CD4-positive, alpha-beta T cell treated with Interleukin-6 at 100 ng/mL for 8 hours (primary cell): Measurements from ENCODE around the gene STARD8.
"Not testable (repeated sequence)": the region's sequence is repeated elsewhere in the genome, so short reads cannot be mapped to it uniquely, and the experiment has no call there.

Experiments
- DNase-seq: peaks from one replicate; pipeline ENCODE4 v3.0.0-alpha.2; 2020; ENCODE audit warnings: mixed read lengths, low spot score

The STARD8 gene, protein sequence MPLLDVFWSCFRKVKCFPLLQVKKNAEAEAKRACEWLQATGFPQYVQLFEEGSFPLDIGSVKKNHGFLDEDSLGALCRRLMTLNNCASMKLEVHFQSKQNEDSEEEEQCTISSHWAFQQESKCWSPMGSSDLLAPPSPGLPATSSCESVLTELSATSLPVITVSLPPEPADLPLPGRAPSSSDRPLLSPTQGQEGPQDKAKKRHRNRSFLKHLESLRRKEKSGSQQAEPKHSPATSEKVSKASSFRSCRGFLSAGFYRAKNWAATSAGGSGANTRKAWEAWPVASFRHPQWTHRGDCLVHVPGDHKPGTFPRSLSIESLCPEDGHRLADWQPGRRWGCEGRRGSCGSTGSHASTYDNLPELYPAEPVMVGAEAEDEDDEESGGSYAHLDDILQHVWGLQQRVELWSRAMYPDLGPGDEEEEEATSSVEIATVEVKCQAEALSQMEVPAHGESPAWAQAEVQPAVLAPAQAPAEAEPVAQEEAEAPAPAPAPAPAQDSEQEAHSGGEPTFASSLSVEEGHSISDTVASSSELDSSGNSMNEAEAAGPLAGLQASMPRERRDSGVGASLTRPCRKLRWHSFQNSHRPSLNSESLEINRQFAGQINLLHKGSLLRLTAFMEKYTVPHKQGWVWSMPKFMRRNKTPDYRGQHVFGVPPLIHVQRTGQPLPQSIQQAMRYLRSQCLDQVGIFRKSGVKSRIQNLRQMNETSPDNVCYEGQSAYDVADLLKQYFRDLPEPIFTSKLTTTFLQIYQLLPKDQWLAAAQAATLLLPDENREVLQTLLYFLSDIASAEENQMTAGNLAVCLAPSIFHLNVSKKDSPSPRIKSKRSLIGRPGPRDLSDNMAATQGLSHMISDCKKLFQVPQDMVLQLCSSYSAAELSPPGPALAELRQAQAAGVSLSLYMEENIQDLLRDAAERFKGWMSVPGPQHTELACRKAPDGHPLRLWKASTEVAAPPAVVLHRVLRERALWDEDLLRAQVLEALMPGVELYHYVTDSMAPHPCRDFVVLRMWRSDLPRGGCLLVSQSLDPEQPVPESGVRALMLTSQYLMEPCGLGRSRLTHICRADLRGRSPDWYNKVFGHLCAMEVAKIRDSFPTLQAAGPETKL

GRCh38 chrX:68647156-68647957 lies at the start of gene STARD8:
TSS of gene STARD8 (plus strand) at chrX:68647666. CDS start at chrX:68647883, 217 bp downstream.
- DNase-seq = no peak

DNA sequence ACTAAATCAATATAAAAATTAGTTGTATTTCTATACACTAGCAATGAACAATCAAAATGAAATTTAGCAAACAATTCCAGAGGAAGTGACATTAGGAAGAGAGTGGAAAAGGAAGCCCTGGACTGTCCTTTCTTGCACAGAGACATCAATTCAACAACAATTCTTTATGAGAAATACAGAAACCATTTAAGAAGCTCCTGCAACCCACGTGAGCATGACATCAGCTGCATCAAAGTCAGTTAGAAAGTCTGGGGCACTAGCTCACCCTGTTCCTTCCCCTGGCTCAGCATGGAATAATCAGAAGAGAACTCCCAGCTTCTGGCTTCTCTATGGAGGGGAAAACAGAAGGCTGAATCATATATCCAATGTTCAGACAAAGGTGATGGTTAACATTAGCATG lies 48.6 kb upstream of the STARD8 start:
- DNase-seq = no peak

DNA sequence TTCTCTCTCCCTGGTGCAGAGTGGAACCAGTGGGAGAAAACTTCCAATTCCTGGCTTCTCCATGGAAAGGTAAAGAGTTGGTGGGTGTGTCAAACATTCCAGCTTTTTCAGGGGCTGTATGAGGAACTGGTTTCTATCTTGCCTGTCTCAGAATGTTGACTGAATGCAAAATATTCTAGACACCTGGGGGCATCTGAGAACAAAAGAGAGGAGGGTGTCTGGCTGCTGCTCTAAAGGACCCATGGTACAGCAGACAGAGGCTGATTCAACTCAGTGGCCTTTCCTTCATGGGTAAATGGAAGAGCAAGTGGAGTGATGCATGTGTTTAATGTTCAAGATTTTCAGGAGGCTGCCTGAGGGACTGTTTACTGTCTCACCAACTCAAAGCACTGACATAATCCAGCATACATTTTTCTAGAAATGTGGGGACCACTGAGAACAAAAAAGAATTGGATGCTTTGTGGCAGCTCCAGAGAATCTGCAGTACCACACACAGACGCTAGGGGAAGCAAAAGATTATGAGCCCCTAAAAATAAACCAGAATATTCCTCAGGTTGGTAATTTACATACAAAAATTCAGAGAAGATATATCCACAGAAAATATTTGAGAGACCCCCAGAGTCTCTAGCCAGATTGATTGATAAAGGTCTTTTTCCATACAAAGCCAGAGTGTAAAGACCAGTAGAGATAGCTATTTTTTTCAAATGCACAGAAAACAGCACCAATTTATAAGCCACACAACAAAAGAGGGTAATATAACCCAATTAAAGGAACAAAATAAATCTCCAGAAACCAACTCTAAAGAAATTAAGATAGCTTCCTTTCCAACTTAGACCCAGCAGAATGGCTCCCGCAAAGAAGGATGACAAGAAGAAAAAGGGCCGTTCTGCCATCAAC lies 48.0 kb upstream of the STARD8 start:
- no peak for DNase-seq

GRCh38 chrX:68604216-68604615 lies 43.2 kb upstream of the STARD8 start:
- DNase-seq = not testable (repeated sequence)

DNA sequence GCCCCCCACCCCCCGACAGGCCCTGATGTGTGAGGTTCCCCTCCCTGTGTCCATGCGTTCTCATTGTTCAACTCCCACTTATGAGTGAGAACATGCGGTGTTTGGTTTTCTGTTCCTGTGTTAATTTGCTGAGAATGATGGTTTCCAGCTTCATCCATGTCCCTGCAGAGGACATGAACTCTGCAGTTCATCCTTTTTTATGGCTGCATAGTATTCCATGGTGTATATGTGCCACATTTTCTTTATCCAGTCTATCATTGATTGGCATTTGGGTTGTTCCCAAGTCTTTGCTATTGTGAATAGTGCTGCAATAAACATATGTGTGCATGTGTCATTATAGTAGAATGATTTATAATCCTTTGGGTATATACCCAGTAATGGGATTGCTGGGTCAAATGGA lies 32.7 kb upstream of the STARD8 start:
- not testable (repeated sequence) for DNase-seq

GRCh38 chrX:68627986-68628385 lies 19.5 kb upstream of the STARD8 start:
- DNase-seq = no peak

- not testable (repeated sequence) for DNase-seq
These were observed 17.5 kb upstream of the STARD8 start for GRCh38 chrX:68629936-68630335.

DNA sequence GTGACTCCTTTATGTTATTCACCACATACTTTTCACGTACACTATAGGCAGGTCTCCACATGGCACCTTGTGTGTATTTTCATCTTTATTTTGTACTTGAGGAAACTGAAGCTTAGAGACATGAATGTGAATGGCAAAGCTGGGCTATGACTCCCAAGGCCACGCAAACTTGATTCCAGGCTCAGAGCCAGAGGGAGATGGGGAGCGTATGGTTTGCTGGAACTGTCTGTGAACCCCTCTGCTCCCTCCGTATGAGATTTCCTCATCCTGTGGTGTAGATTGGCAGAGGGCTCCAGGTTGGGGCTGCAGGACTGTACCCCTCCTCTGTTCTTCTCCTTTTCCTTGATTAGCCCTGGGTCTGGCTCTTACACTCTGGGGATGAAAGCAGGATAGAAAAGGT lies 16.1 kb upstream of the STARD8 start:
- no peak for DNase-seq

DNA sequence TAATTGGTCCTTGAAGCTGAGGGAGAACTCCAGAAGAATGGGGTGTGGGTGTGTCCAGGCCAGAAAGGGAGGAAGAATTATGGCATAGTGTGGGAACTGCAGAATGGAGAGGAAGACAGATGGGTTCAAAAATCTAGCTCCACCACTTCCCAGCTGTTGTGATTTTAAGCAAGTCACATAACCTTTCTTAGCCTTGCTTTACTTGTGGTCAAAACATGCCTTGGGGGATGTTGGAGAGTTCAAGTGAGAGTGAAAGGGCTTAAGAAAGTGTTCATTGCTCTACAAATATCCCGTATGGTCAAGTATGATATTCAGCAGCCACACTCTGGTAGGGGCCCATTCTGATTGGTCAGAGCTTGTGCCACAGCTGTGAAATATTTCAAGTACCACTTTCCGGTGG lies 15.0 kb upstream of the STARD8 start:
- DNase-seq = no peak

GRCh38 chrX:68633981-68634380 lies 13.5 kb upstream of the STARD8 start:
- DNase-seq = no peak

DNA sequence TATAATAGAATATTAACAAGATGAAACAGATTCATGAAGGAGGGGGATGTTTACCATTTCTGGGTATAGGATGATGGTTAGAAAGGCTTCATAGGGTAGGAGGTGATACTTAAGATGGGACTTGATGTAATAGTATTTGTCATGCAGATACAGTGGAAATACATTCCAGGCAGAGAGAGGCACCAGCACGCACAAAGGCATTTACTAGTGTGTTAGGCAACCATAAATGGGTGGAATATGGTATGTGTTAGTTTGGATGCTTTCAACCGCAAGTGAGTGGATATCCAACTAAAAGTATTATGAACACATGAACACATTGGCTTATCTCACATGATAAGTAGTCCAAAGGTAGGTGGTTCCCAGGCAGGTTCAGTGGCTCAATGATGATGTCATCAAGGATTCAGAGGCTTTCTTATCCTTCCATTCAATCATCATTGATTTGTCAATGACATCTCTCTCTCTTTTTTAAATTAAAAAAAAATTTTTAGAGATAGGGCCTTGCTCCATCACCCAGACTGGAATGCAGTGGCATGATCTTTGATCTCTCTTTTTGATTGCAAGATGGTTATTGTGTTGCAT lies 12.7 kb upstream of the STARD8 start:
- no peak for DNase-seq

GRCh38 chrX:68640661-68641060 lies 6.8 kb upstream of the STARD8 start:
- DNase-seq = no peak

DNA sequence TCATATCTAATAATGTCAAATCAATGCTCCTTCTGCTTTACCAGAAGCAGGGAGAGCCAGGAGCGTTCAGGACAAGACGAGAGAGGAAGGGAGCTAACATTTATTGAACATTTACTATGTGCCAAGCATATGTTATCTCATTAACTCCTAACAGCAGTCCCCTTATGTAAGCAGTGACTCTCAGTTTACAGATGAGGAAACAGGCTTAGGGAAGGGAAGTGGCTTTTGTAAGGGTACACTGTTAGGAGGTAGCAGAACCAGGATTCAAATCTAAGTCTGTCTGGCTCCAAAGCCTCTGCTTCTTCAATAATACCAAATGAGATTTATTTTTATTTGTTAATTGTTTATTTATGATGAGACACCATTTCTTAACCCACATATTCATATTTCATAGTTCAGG lies 2.6 kb upstream of the STARD8 start:
- DNase-seq = no peak

- no peak for DNase-seq
These were observed 1.0 kb upstream of the STARD8 start for GRCh38 chrX:68646421-68646820.

- no peak for DNase-seq
These were observed 1.5 kb downstream of the STARD8 start for GRCh38 chrX:68648960-68649359.

DNA sequence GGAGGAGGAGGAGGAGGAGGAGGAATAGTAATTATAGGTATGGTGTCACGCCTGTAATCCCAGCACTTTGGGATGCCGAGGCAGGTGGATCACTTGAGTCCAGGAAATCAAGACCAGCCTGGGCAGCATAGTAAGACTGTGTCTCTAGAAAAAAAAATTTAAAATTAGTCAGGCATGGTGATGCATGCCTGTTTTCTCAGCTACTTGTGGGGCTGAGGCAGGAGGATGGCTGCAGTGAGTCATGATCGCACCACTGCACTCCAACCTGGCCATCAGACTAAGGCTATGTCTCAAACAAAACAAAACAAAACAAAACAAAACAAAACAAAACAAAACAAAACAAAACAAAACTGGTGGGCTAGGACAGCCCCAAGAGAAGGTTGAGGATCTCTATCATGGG lies 3.0 kb downstream of the STARD8 start:
- no peak for DNase-seq

DNA sequence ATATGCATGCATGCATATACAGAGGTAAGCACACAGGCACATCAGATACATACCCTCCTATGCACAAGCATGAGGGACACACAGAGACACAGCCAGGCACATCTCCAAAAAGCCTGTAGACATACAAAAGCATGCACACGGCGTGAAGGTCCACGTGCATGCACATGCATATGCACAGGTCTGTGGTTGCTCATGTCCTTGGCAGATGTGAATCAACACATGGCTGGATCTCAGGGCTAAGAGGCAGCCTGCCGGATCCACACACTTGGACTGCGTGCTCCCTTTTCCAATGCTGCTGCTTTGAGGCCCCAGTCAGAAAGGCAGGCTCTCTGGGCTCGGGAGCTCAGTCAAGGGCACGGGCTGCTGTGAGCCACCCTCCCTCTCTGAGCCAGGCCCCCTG lies 3.6 kb downstream of the STARD8 start:
- no peak for DNase-seq

DNA sequence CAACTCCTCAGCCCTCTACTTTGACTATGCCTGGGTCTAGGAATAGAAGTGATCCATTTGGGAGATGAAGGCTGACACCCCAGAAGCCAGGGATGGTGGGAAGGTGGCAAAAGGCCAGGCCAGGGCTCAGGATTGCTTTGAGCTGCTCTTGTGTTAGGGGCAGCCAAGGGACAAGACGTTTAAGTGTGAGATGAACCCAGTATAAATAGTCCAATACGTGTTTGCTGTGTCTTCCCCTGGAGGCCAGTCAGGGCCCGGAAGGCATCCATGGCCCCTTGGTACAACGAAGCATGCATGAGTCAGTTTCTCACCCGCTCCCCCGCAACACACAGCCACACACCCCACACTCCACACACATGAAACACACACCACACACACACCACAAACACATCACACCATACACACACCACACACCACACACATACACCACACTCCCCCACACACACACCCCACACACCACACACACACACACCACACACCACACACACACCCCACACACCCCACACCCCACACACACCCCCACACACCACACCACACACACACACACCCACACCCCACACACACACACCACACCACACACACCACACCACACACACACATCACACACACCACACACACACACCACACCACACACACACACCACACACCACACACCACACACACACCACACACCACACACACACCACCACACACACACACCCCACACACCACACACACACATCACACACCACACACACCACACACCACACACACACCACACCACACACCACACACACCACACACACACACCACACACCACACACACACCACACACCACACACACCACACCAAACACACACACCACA lies 5.1 kb downstream of the STARD8 start:
- DNase-seq = no peak

DNA sequence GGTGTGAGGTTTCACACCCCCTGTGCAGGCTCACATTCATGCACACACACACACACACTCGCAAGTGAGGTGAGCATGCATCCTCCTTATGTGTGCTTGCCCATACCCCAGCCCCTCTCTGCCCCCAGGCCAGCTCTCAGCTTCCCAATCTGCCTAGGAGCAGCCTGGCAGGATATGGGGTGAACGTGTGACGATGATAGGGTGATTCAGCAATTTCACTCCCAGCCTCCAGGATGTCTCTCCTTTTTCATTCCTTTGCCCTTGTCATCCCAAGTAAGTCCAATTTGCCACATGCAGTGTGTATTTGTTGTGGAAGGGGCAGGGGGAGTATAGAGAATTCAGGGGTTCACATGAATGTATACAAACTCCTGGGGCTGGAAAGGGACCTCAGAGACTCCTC lies 7.2 kb downstream of the STARD8 start:
- DNase-seq = no peak
